CD4-positive, alpha-beta T cell (primary cell): Measurements from ENCODE around the gene DYNLT5. TPM values are rescaled to one million over a fixed set of nuclear protein-coding genes. Genes with fewer than 3 reads are reported as not detected.

ENCODE experiments used
- ATAC-seq: fragments of 200-7000 bp; cut with Tn5 transposase; one replicate; pipeline ENCODE4 v1.10.0; 2022; ENCODE audit warnings: mild to moderate bottlenecking; ENCODE audit not compliant: poor library complexity
- CTCF ChIA-PET: fragments of 350-600 bp; sonication (Branson Sonifier 250); formaldehyde crosslinking; loops from one replicate; lab custom pipeline; 2021; ENCODE audit warnings: antibody characterized with exemption, inconsistent platforms; lab: Charles Lee
- POLR2A ChIA-PET: fragments of 350-600 bp; sonication (Branson Sonifier 250); formaldehyde crosslinking; loops from one replicate; lab custom pipeline; 2021; ENCODE audit warnings: antibody characterized with exemption, inconsistent platforms; lab: Charles Lee
- DNase-seq, 14 experiments: peaks; one replicate each; pipeline ENCODE4 v3.0.0-alpha.2; 2013 to 2020; ENCODE audit warnings: mixed read lengths in 2 of 14
- H3K27ac ChIP-seq, 2 donors: one replicate each; pipeline versions ENCODE4 v1.5.1 to v1.7.0; 2013; ENCODE audit warnings: low read length in 2 of 2, low read depth in 1 of 2, mild to moderate bottlenecking in 1 of 2
- H3K27me3 ChIP-seq, 2 experiments: 1 replicate in 1 of 2; 2 replicates in 1 of 2; pipeline versions ENCODE4 v1.6.1 to v1.7.0; 2013; ENCODE audit warnings: low read length in 2 of 2, control low read depth in 1 of 2, mild to moderate bottlenecking in 1 of 2, moderate library complexity in 1 of 2; ENCODE audit not compliant: insufficient read depth in 2 of 2, control insufficient read depth in 1 of 2
- H3K36me3 ChIP-seq: one replicate; pipeline ENCODE4 v1.6.1; 2013; ENCODE audit warnings: low read length, control low read depth; ENCODE audit not compliant: insufficient read depth
- H3K4me1 ChIP-seq: one replicate; pipeline ENCODE4 v1.6.1; 2013; ENCODE audit warnings: low read length, control low read depth; ENCODE audit not compliant: insufficient read depth
- H3K4me3 ChIP-seq: one replicate; pipeline ENCODE4 v1.5.1; 2013; ENCODE audit warnings: mild to moderate bottlenecking, low read length, moderate library complexity
- H3K9me3 ChIP-seq, 2 experiments: 1 replicate in 1 of 2; 2 replicates in 1 of 2; pipeline versions ENCODE4 v1.6.1 to v1.7.0; 2013; ENCODE audit warnings: low read length in 2 of 2, mild to moderate bottlenecking in 2 of 2, control low read depth in 1 of 2, moderate library complexity in 1 of 2; ENCODE audit not compliant: control insufficient read depth in 1 of 2, insufficient read depth in 1 of 2
- H3K27ac Mint-ChIP-seq: one replicate; pipeline ENCODE4 v1.8.0; 2020; ENCODE audit warnings: mixed read lengths
- H3K27me3 Mint-ChIP-seq: one replicate; pipeline ENCODE4 v1.8.0; 2021; ENCODE audit warnings: mixed read lengths
- H3K36me3 Mint-ChIP-seq: one replicate; pipeline ENCODE4 v1.8.0; 2021; ENCODE audit warnings: low read depth, mixed read lengths
- H3K4me1 Mint-ChIP-seq: one replicate; pipeline ENCODE4 v1.8.0; 2021; ENCODE audit warnings: low read depth, mixed read lengths
- H3K4me3 Mint-ChIP-seq: one replicate; pipeline ENCODE4 v1.8.0; 2020; ENCODE audit warnings: mild to moderate bottlenecking, mixed read lengths
- H3K9me3 Mint-ChIP-seq: one replicate; pipeline ENCODE4 v1.8.0; 2020; ENCODE audit warnings: mixed read lengths
- CTCF ChIP-seq: fragments of 200-600 bp; IDR thresholded peaks from one replicate; pipeline ENCODE4 v1.8.0; 2022; ENCODE audit warnings: antibody characterized with exemption, mild to moderate bottlenecking
- intact Hi-C, 2 experiments: fragments of 100-400 bp; cut with DNase I in 1 of 2; cut with micrococcal nuclease in 1 of 2; formaldehyde crosslinking; loops; one replicate each; pipeline versions ENCODE4 v1.15.1 to v1.9.0; 2023 to 2025; cut with DNase I, micrococcal nuclease
- total RNA-seq, 174 experiments: library from RNA in 2 of 174; stranded (reverse) in 2 of 174; gene quantifications; one replicate each; pipeline ENCODE4 v1.2.3 and lab custom pipeline; 2021 to 2026

DYNLT5 gene
- total RNA-seq, 2 experiments from 2014 or later, result not detected

GRCh38 chr1:66787641-66788040 is 35.4 kb downstream of the DYNLT5 start:
- H3K4me3 ChIP-seq, result no peak overlapping the region
- H3K36me3 ChIP-seq, result no peaks in the 10 kb centered on the region
- no peak overlapping the region for H3K27ac ChIP-seq
- Mint-ChIP-seq H3K9me3 (no peaks in the 10 kb centered on the region), H3K4me1 (peaks cover 22% of the 10 kb centered on the region), H3K36me3 (no peaks in the 10 kb centered on the region), H3K4me3 (no peak overlapping the region), H3K27me3 (no peaks in the 10 kb centered on the region), H3K27ac (no peak overlapping the region)
- H3K4me1 ChIP-seq, result no peaks in the 10 kb centered on the region
- ChIA-PET POLR2A (no interaction called here), CTCF (no interaction called here)
- ATAC-seq (no peak), DNase-seq (no peak)
- no peak for TF ChIP-seq CTCF
- no peaks in the 10 kb centered on the region for H3K27me3 ChIP-seq
- intact Hi-C loops, result no loop called here
- H3K9me3 ChIP-seq, result no peaks in the 10 kb centered on the region

GRCh38 chr1:66788231-66788939 is 36.1 kb downstream of the DYNLT5 start:
- CTCF ChIA-PET, result no interaction called here
- H3K9me3 ChIP-seq, result no peaks in the 10 kb centered on the region
- peak overlapping the region; percentile 52 for H3K4me3 Mint-ChIP-seq

More at GRCh38 chr1:66788231-66788939, 36.1 kb downstream of the DYNLT5 start:
- POLR2A ChIA-PET, result interaction anchor here (0.7 kb wide), 1 partner anchor 19 kb away, joined by 3 read pairs; no protein-coding TSS in a partner anchor
- Mint-ChIP-seq H3K36me3 (no peaks in the 10 kb centered on the region), H3K4me1 (peaks cover 22% of the 10 kb centered on the region), H3K9me3 (no peaks in the 10 kb centered on the region), H3K27ac (no peak overlapping the region), H3K27me3 (no peaks in the 10 kb centered on the region)
- intact Hi-C loops, result no loop called here
- no peak overlapping the region for H3K27ac ChIP-seq
- no peak for TF ChIP-seq CTCF
- ATAC-seq, result peak; percentile 87
- peak in 8 of 14 experiments; percentile 3 to 70 (median 24) for DNase-seq
- H3K27me3 ChIP-seq, result no peaks in the 10 kb centered on the region
- H3K36me3 ChIP-seq, result no peaks in the 10 kb centered on the region
- H3K4me3 ChIP-seq, result no peak overlapping the region
- no peaks in the 10 kb centered on the region for H3K4me1 ChIP-seq
